Keratinocyte (primary cell): Measurements from ENCODE around the gene PBX4.

Experiments
- CTCF ChIP-seq, 3 experiments: IDR thresholded peaks in 1 of 3; conservative IDR thresholded peaks in 1 of 3; optimal IDR thresholded peaks in 1 of 3; 2 replicates in 2 of 3; 3 replicates in 1 of 3; pipeline versions ENCODE3 to v1.5.1; 2011; ENCODE audit warnings: low read length in 3 of 3, mild to moderate bottlenecking in 3 of 3, moderate library complexity in 2 of 3, control low read depth in 1 of 3, inconsistent platforms in 1 of 3; ENCODE audit not compliant: insufficient read depth in 2 of 3; ENCODE audit errors: extremely low read depth in 1 of 3
- EZH2 ChIP-seq: IDR thresholded peaks from one replicate; pipeline ENCODE4 v1.6.1; 2012; ENCODE audit warnings: inconsistent platforms, mild to moderate bottlenecking, low read length, moderate library complexity

GRCh38 chr19:19534556-19535265 is 83.8 kb downstream of the PBX4 start:
- TF ChIP-seq CTCF (optimal IDR thresholded peaks at IDR 0.05 in 1 of 3, IDR thresholded peaks at IDR 0.05 in 1 of 3, conservative IDR thresholded peaks at IDR 0.05 in 1 of 3; ENCODE audit: extremely low read depth in 1 of 3, insufficient read depth in 2 of 3, low read length in 3 of 3) = no peak
- no peak for TF ChIP-seq EZH2
